Endothelial cell of umbilical vein (primary cell): ENCODE data around the gene ANKFN1.

Source experiments
- EZH2 ChIP-seq: IDR thresholded peaks from 2 replicates; pipeline ENCODE4 v1.6.1; 2012; ENCODE audit warnings: borderline replicate concordance, low read depth, mild to moderate bottlenecking, moderate library complexity, low read length, inconsistent platforms; ENCODE audit not compliant: severe bottlenecking
- FOS ChIP-seq: IDR thresholded peaks from 2 replicates; pipeline ENCODE4 v1.6.1; 2011; ENCODE audit warnings: mild to moderate bottlenecking, low read length, moderate library complexity, borderline replicate concordance; ENCODE audit not compliant: insufficient read depth
- JUN ChIP-seq: IDR thresholded peaks from 2 replicates; pipeline ENCODE4 v1.6.1; 2011; ENCODE audit warnings: borderline replicate concordance, low read depth; ENCODE audit not compliant: insufficient read length, insufficient read depth
- POLR2AphosphoS5 ChIP-seq: IDR thresholded peaks from 2 replicates; pipeline ENCODE4 v1.6.1; 2012; ENCODE audit warnings: low read depth, mild to moderate bottlenecking, control low read depth, low read length, moderate library complexity; ENCODE audit not compliant: insufficient read depth
- TF ChIP-seq, protein P1 (sequence below), 2 donors: IDR thresholded peaks; 1 replicate in 1 of 2; 2 replicates in 1 of 2; pipeline ENCODE4 v1.5.1; 2011; ENCODE audit warnings: low read length in 2 of 2, mild to moderate bottlenecking in 2 of 2, moderate library complexity in 2 of 2, control low read depth in 1 of 2, inconsistent platforms in 1 of 2, low read depth in 1 of 2; ENCODE audit not compliant: insufficient read depth in 1 of 2; ENCODE audit errors: extremely low read depth in 1 of 2

GRCh38 chr17:56292010-56292409 is 138.7 kb downstream of the ANKFN1 start:
- TF ChIP-seq EZH2 (no peak), POLR2AphosphoS5 (peak; percentile 51), FOS (peak; percentile 85), JUN (peak; percentile 59)
- TF ChIP-seq, protein P1, sequence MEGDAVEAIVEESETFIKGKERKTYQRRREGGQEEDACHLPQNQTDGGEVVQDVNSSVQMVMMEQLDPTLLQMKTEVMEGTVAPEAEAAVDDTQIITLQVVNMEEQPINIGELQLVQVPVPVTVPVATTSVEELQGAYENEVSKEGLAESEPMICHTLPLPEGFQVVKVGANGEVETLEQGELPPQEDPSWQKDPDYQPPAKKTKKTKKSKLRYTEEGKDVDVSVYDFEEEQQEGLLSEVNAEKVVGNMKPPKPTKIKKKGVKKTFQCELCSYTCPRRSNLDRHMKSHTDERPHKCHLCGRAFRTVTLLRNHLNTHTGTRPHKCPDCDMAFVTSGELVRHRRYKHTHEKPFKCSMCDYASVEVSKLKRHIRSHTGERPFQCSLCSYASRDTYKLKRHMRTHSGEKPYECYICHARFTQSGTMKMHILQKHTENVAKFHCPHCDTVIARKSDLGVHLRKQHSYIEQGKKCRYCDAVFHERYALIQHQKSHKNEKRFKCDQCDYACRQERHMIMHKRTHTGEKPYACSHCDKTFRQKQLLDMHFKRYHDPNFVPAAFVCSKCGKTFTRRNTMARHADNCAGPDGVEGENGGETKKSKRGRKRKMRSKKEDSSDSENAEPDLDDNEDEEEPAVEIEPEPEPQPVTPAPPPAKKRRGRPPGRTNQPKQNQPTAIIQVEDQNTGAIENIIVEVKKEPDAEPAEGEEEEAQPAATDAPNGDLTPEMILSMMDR (IDR thresholded peaks at IDR 0.05; ENCODE audit: extremely low read depth in 1 of 2, insufficient read depth in 1 of 2, low read depth in 1 of 2, low read length in 2 of 2) = no peak
